ENCODE data around the gene PRKCZ.

DNA sequence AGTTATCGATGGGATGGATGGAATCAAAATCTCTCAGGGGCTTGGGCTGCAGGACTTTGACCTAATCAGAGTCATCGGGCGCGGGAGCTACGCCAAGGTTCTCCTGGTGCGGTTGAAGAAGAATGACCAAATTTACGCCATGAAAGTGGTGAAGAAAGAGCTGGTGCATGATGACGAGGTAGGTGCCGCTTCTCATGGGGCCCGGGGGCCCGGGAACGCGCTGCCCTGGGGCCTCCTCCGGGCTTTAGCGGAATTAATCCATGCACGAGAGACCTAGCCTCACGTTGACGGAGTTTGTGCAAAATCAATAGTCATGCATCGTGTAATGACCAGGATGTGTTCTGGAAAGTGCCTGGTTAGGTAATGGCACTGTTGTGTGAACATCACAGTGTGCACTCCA, 100.6 kb downstream of the PRKCZ start:
- TF ChIP-seq EZH2 (IDR thresholded peaks at IDR 0.05; ENCODE audit: insufficient read depth, poor library complexity, severe bottlenecking) (no peak), EZH2phosphoT487 (IDR thresholded peaks at IDR 0.05; ENCODE audit: insufficient read depth, low read depth) (no peak)

Data from GM23248 (cell line).